Activated CD8-positive, alpha-beta T cell treated with anti-CD3 and anti-CD28 coated beads, Interleukin-2, amount 10 ng/mL, durations not matched to agents 7 days and 5 days (primary cell): ENCODE data around the gene SLC36A1. TPM values are rescaled to one million over a fixed set of nuclear protein-coding genes. Genes with fewer than 3 reads are reported as not detected.

Experiments used
- microRNA-seq: library from miRNA; unstranded; fragments of <30 nt; microRNA quantifications from one replicate; pipeline ENCODE4 v1.2.0, GENCODE V29; 2022
- total RNA-seq, 2 experiments: library from RNA; stranded (reverse); gene quantifications; one replicate each; pipeline ENCODE4 v1.2.3, GENCODE V29; 2021

Gene SLC36A1
- total RNA-seq, 2 experiments from 2014 or later, result 6.6 to 7.7 TPM

Small RNAs within 50 kb of the gene (microRNA-seq; reads per million reads assigned to microRNA genes)
- gene MIR6499, result not detected

Other genes starting within 250 kb of the SLC36A1 start
- gene CCDC69, start 223.5 kb upstream of the SLC36A1 start, total RNA-seq, result 10 to 100 TPM; 87.6 to 92.7 TPM
- gene GM2A, start 194.4 kb upstream of the SLC36A1 start, total RNA-seq, result 10 to 100 TPM; 19.5 to 19.6 TPM
- gene SLC36A3, start 143.8 kb upstream of the SLC36A1 start, total RNA-seq, result not detected
- not detected for gene SLC36A2, start 100.0 kb upstream of the SLC36A1 start, total RNA-seq
- not detected for gene FAT2, start 143.7 kb downstream of the SLC36A1 start, total RNA-seq
- gene SPARC, start 239.3 kb downstream of the SLC36A1 start, total RNA-seq, result not detected